B cell (primary cell): Measurements from ENCODE around the gene PES1. TPM values are rescaled to one million over a fixed set of nuclear protein-coding genes. Genes with fewer than 3 reads are reported as not detected.

Experiments
- ATAC-seq: fragments of 200-7000 bp; cut with Tn5 transposase; one replicate; pipeline ENCODE4 v1.10.0; 2021; ENCODE audit warnings: low read depth, mild to moderate bottlenecking, moderate number of reproducible peaks, moderate library complexity
- CTCF ChIA-PET: fragments of 350-600 bp; sonication (Branson Sonifier 250); formaldehyde crosslinking; loops from one replicate; lab custom pipeline; 2021; ENCODE audit warnings: antibody characterized with exemption, inconsistent platforms; lab: Charles Lee
- POLR2A ChIA-PET: fragments of 350-600 bp; sonication (Branson Sonifier 250); formaldehyde crosslinking; loops from one replicate; lab custom pipeline; 2021; ENCODE audit warnings: antibody characterized with exemption; lab: Charles Lee
- DNase-seq: peaks from one replicate; pipeline ENCODE4 v3.0.0; 2013
- H2AFZ ChIP-seq: 2 replicates; pipeline ENCODE4 v1.6.1; 2012; ENCODE audit warnings: mild to moderate bottlenecking, low read depth, low read length; ENCODE audit not compliant: insufficient read depth, poor library complexity, severe bottlenecking
- H3K27ac ChIP-seq, 2 donors: 1 replicate in 1 of 2; 2 replicates in 1 of 2; pipeline ENCODE4 v1.5.1; 2012 to 2013; ENCODE audit warnings: low read length in 2 of 2, mild to moderate bottlenecking in 2 of 2, moderate library complexity in 1 of 2
- H3K27me3 ChIP-seq, 4 experiments: fragments of 200-600 bp in 1 of 4; sonication (generic) in 1 of 4; replicated peaks in 1 of 4; 1 replicate in 2 of 4; 2 replicates in 2 of 4; pipeline versions ENCODE4 v1.6.1 to v1.7.0; 2013 to 2016; ENCODE audit warnings: low read length in 3 of 4, mild to moderate bottlenecking in 2 of 4, mixed read lengths in 1 of 4, moderate library complexity in 1 of 4; ENCODE audit not compliant: insufficient read depth in 4 of 4, control insufficient read depth in 3 of 4; ENCODE audit errors: control extremely low read depth in 1 of 4
- H3K36me3 ChIP-seq, 2 experiments: replicated peaks in 1 of 2; 1 replicate in 1 of 2; 2 replicates in 1 of 2; pipeline versions ENCODE4 v1.6.1 to v1.7.1; 2013; ENCODE audit warnings: low read length in 1 of 2; ENCODE audit not compliant: insufficient read depth in 2 of 2, control insufficient read depth in 1 of 2; ENCODE audit errors: control extremely low read depth in 1 of 2, extremely low read depth in 1 of 2
- H3K4me1 ChIP-seq, 2 donors: fragments of 200-600 bp in 1 of 2; sonication (generic) in 1 of 2; 1 replicate in 1 of 2; 2 replicates in 1 of 2; pipeline versions ENCODE4 v1.5.1 to v1.6.1; 2013 to 2017; ENCODE audit warnings: low read length in 2 of 2; ENCODE audit not compliant: control insufficient read depth in 2 of 2, insufficient read depth in 2 of 2
- H3K4me2 ChIP-seq: replicated peaks from 2 replicates; pipeline ENCODE3; 2012; ENCODE audit warnings: mild to moderate bottlenecking, low read depth, low read length; ENCODE audit not compliant: poor library complexity, severe bottlenecking
- H3K4me3 ChIP-seq, 5 experiments: fragments of 200-600 bp in 1 of 5; sonication (generic) in 1 of 5; 1 replicate in 3 of 5; 2 replicates in 2 of 5; pipeline versions ENCODE4 v1.5.1 to v1.7.0; 2011 to 2016; ENCODE audit warnings: low read length in 4 of 5, mild to moderate bottlenecking in 4 of 5, low read depth in 2 of 5, control low read depth in 1 of 5, moderate library complexity in 1 of 5; ENCODE audit not compliant: insufficient read depth in 1 of 5; ENCODE audit errors: control extremely low read depth in 1 of 5, extremely low read depth in 1 of 5
- H3K79me2 ChIP-seq: fragments of 200-600 bp; sonication (generic); one replicate; pipeline ENCODE4 v1.6.0; 2016; ENCODE audit warnings: low read length; ENCODE audit not compliant: control insufficient read depth, insufficient read depth
- H3K9ac ChIP-seq: fragments of 200-600 bp; sonication (generic); 2 replicates; pipeline ENCODE4 v1.6.1; 2017; ENCODE audit warnings: mild to moderate bottlenecking, low read length, moderate library complexity
- H3K9me3 ChIP-seq, 3 donors: one replicate each; pipeline versions ENCODE4 v1.6.1 to v1.7.1; 2013; ENCODE audit warnings: low read length in 2 of 3; ENCODE audit not compliant: control insufficient read depth in 2 of 3, insufficient read depth in 1 of 3; ENCODE audit errors: control extremely low read depth in 1 of 3
- H4K20me1 ChIP-seq: 2 replicates; pipeline ENCODE4 v1.6.0; 2012; ENCODE audit warnings: mild to moderate bottlenecking, low read length; ENCODE audit not compliant: insufficient read depth, control insufficient read depth, poor library complexity, severe bottlenecking
- H3K27ac Mint-ChIP-seq: one replicate; pipeline ENCODE4 v1.8.0; 2021; ENCODE audit warnings: mixed read lengths
- H3K27me3 Mint-ChIP-seq: one replicate; pipeline ENCODE4 v1.8.0; 2021; ENCODE audit warnings: mixed read lengths
- H3K4me1 Mint-ChIP-seq: one replicate; pipeline ENCODE4 v1.8.0; 2021; ENCODE audit warnings: mixed read lengths
- H3K4me3 Mint-ChIP-seq: one replicate; pipeline ENCODE4 v1.8.0; 2021; ENCODE audit warnings: mixed read lengths
- H3K9me3 Mint-ChIP-seq: one replicate; pipeline ENCODE4 v1.8.0; 2022; ENCODE audit warnings: mixed read lengths; ENCODE audit not compliant: insufficient read depth
- CTCF ChIP-seq: fragments of 200-600 bp; IDR thresholded peaks from one replicate; pipeline ENCODE4 v1.8.0; 2022; ENCODE audit warnings: antibody characterized with exemption, mild to moderate bottlenecking
- EZH2 ChIP-seq: IDR thresholded peaks from 2 replicates; pipeline ENCODE4 v1.6.1; 2012; ENCODE audit warnings: borderline replicate concordance, low read depth, mild to moderate bottlenecking, moderate library complexity, low read length; ENCODE audit not compliant: insufficient read depth, poor library complexity, severe bottlenecking
- WGBS: methylation state at CpG from one replicate; pipeline ENCODE4 v1.1.5; 2013; ENCODE audit warnings: missing lambda C conversion rate; ENCODE audit not compliant: insufficient coverage; 5-methylcytosine and 5-hydroxymethylcytosine counted together
- intact Hi-C: fragments of 100-400 bp; cut with micrococcal nuclease; formaldehyde crosslinking; loops from one replicate; pipeline ENCODE4 v1.10.0; 2022
- polyA plus RNA-seq: library from polyadenylated mRNA; depleted of rRNA; stranded (reverse); fragments of >200 nt; gene quantifications from 2 replicates; pipeline ENCODE4 v1.2.3, GENCODE V29; 2012
- total RNA-seq, 2 donors: library from RNA; stranded (reverse); fragments of 120-200 nt in 1 of 2; gene quantifications; 1 replicate in 1 of 2; 2 replicates in 1 of 2; pipeline versions ENCODE4 v1.2.3 to v1.2.4, GENCODE V29; 2013 to 2022

PES1 gene
- total and polyA plus RNA-seq, 2 donors (not counting 1 experiment from before 2014, with no cell fraction given): 38.1 to 75.2 TPM

- H3K27me3 Mint-ChIP-seq: no peaks in the 10 kb centered on the region
- H2AFZ ChIP-seq: no peak overlapping the region
Observed at GRCh38 chr22:30640839-30641430, 49.2 kb upstream of the PES1 start.

GRCh38 chr22:30640361-30640760, 48.7 kb upstream of the PES1 start:
- Histone ChIP-seq H3K4me1 (peaks cover 10 to 15% of the 10 kb centered on the region in 2 donors), H3K9ac (no peak overlapping the region), H4K20me1 (no peaks in the 10 kb centered on the region), H3K4me2 (no peak overlapping the region), H2AFZ (no peak overlapping the region), H3K27ac (no peak overlapping the region), H3K27me3 (no peaks in the 10 kb centered on the region), H3K4me3 (no peak overlapping the region), H3K79me2 (no peaks in the 10 kb centered on the region), H3K9me3 (no peaks in the 10 kb centered on the region), H3K36me3 (no peaks in the 10 kb centered on the region)
- WGBS: 100% methylated on average over 3 of the region's 4 CpGs
- peaks cover 3% of the 10 kb centered on the region for H3K9me3 Mint-ChIP-seq
- DNase-seq: no peak
- POLR2A ChIA-PET: no interaction called here
- H3K4me1 Mint-ChIP-seq: peaks cover 9% of the 10 kb centered on the region
- intact Hi-C loops: no loop called here
- H3K27ac Mint-ChIP-seq: no peak overlapping the region
- H3K27me3 Mint-ChIP-seq: no peaks in the 10 kb centered on the region
- CTCF ChIA-PET: no interaction called here
- TF ChIP-seq CTCF (no peak), EZH2 (no peak)
- H3K4me3 Mint-ChIP-seq: no peak overlapping the region
- no peak for ATAC-seq

More at GRCh38 chr22:30640839-30641430, 49.2 kb upstream of the PES1 start:
- H3K9me3 ChIP-seq: no peaks in the 10 kb centered on the region
- ATAC-seq: no peak
- H3K4me1 ChIP-seq: peaks cover 9 to 14% of the 10 kb centered on the region in 2 donors
- no peaks in the 10 kb centered on the region for H3K27me3 ChIP-seq
- TF ChIP-seq EZH2 (no peak), CTCF (no peak)
- no peak for DNase-seq
- H3K36me3 ChIP-seq: no peaks in the 10 kb centered on the region
- ChIA-PET POLR2A (no interaction called here), CTCF (no interaction called here)
- no peak overlapping the region for H3K27ac ChIP-seq
- intact Hi-C loops: no loop called here
- H3K4me3 Mint-ChIP-seq: no peak overlapping the region
- peaks cover 6% of the 10 kb centered on the region for H3K4me1 Mint-ChIP-seq
- H4K20me1 ChIP-seq: no peaks in the 10 kb centered on the region
- no peak overlapping the region for H3K9ac ChIP-seq
- H3K79me2 ChIP-seq: no peaks in the 10 kb centered on the region
- 96% methylated on average over 4 of the region's 4 CpGs for WGBS
- H3K9me3 Mint-ChIP-seq: peaks cover 3% of the 10 kb centered on the region
- no peak overlapping the region for H3K4me3 ChIP-seq
- no peak overlapping the region for H3K4me2 ChIP-seq
- no peak overlapping the region for H3K27ac Mint-ChIP-seq
